Pulmonary artery endothelial cell (primary cell): ENCODE data around the gene SERPINA6. TPM values are rescaled to one million over a fixed set of nuclear protein-coding genes. Genes with fewer than 3 reads are reported as not detected.
"Not testable (repeated sequence)": the region's sequence is repeated elsewhere in the genome, so short reads cannot be mapped to it uniquely, and the experiment has no call there.

ENCODE experiments used
- DNase-seq: peaks from one replicate; pipeline ENCODE4 v3.0.0-alpha.2; 2011; ENCODE audit warnings: low read depth, low spot score
- total RNA-seq: library from RNA; depleted of rRNA; stranded (reverse); fragments of >200 nt; gene quantifications from 2 replicates; pipeline ENCODE4 v1.2.3, GENCODE V29; 2014

Gene SERPINA6
- total RNA-seq, 1 donor from 2014 or later: not detected

DNA sequence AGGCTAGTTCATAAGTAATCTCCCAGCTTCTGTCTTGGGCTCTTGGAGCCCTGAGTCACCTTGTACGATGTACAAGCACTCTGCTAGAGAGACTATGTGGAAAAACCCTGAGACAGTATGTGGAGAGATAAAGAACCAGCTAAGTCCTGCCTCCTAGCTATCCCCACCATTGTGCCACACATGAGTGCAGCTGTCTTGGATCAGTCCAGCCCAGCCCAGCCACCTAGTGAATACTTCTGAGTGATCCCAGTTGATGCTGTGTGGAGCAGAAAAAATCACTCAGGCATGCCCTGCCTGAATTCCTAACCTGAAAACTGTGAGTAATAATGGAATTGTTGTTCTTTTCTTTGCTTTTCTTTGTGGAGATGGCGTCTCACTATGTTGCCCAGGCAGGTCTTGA lies 5.1 kb upstream of the SERPINA6 start:
- no peak for DNase-seq

DNA sequence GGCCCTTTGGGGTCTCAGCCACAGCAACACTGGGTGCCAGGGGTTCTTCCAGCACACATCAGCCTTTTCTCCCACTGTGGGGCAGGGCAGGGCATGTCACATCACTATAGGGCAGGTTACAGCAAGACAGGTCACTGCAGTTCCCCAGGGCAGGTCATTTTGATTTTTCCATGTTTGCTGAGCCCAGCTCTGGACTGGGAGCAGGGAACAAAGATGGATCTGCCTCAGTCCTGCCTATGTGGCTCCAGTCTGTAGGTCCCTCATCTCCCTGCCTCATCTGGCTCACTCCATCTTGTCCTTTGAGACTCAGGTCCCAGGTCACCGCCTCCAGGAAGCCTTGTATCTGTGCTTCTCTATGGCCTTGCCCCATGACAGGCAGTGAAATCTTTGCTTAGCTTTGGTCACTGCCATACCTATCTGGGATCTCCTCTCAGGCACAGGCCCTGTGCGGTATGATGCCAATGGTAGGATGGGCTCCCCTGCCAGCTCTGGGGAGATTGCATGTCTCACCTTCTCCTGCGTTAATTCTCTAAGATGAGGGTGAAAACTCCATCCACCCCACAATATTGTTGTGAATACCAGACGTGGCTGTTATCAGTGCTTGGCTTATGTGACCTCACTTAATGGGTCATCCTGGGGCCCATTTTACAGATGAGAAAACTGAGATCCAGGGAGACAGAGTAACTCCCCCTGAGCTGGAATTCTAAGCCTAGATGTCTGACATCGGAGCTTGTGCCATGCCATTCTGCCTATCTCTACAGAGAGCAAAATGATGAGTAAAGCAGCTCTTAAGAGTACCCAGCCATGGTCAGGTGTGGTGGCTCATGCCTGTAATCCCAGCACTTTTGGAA lies 1.5 kb downstream of the SERPINA6 start:
- no peak for DNase-seq

DNA sequence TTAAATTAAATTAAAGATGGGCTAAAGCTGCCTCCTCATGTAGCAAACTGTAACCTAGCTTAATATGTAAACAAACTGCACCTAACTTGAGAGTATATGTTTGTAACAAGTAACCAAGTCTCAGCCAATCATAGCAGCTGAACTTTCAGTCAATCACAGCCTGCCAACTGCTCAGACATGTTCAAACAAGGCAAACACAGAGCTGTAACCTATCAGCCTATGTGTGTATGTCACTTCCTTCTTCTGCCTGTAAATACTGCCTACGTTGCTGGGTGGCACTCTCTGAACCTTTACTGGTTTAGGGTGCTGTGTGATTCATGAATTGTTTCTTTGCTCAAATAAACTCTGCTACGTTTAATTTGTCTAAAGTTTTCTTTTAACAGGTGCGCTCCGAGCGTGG lies 2.9 kb downstream of the SERPINA6 start:
- no peak for DNase-seq

DNA sequence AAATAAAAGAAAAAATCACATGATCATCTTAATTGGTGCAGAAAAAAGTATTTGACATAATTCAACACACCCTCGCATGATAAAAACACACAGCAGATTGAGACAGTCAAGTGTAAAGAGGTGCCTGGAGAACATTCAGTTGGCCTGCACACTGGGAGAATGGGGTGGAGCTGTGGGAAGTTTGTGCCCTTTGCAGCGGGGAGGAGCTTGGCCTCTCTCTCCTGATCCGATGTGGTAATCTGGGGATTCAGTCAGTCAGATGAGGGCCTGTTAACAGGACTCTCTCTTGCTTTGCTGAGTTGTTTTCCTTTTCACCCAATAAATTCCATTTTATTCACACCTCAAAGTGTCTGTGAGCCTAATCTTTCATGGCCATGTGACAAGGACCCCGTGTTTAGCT lies 5.9 kb downstream of the SERPINA6 start:
- no peak for DNase-seq

DNA sequence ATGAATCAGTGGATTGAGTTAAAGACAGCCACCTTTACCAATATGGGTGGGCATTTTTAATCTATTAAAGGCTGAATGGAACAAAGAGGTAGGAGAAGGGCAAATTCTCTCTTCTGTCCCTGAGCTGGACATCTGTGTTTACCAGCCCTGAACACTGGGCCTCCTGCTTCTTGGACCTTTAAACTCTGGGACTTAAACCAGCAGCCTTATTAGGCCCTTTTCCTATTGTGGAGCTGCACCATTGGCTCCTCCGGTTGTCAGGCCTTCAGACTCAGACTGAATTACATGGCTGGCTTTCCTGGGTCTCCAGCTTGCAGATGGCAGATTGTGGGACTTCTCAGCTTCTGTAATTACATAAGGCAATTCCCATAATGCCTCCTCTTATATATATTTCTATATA lies 6.4 kb downstream of the SERPINA6 start:
- DNase-seq: no peak

DNA sequence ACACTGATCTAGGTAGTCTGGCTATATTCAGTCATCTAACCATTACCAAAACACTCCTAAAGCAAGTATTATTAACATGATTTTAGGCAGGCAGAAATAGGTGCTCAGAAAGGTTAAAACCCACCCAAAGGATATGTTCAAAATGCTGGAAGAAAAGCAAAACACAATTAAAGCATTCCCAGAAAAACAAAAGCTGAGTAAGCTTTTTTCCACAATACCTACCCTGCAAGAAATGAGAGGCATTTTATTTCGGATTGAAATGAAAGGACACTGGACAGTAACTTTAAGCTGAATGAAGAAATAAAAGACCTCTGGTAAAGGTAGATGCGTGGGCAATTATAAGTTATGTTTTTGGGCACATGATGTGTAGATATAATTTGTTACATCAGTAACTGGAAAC lies 8.2 kb downstream of the SERPINA6 start:
- DNase-seq: no peak

DNA sequence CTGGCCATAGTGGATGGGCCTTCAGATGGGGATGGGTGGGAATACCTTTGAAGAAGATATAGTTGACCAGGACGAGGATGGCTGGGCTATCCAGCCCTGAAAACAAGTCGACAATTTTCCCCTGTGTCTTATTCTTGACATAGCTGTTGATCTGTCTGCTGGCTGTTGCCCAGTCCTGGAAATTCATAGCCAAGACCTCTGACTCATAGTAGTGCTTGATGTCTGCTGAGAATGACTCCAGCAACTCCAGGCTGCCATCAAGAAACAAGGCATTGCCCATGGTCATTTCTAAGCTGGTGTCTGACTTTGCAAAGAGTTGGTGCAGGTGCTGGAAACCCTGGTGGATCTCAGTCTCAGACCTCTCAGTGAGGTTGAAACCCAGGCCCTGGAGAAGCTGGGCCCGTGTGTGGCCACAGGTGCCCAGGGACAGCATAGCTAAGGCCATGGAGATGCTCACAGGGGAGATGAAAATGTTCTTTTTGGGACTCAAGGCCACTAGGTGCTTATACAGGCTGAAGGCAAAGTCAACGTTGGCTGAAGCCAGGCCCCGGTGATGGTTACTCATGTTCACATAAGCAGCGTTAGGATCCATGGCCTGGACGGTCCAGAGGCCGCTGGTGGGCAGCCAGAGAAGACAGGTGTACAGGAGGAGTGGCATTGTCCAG lies 9.0 kb downstream of the SERPINA6 start:
- DNase-seq: no peak

DNA sequence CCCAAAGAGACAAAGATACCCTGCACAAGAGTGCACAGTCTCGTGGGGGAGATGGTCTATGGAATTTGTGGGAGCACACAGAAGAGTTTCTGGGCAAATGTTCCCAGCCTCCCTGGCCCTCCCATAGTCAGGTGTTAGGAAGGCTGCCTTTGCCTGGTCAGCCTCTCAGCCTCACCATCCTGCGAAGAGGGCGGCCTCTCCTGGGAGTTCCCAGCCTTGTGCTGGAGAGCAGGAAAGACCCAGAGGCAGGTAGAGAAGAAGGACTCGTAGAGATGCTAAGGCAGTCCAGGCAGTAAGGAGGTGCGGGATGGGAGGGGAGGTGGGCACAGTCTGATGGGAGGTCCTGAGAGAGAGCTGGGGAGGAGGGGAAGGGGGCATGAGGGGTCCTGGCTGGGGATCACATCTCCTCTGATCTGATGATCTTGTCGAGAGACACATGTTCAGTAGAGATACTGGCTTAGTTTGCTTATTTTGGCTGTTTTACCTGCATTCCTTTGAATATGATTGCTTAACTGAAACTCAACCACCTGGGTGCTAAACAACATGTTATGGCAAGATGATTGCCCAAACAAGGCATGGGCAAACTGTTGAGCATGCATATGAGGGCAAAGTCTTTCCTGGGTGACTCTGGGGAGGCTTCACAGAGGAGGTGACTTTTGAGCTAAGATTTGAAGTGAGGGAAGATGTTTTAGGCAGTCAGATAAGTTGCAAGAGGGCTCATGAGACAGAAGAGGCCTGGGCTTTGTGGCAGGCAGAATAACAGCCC lies 10.5 kb downstream of the SERPINA6 start:
- DNase-seq: no peak

DNA sequence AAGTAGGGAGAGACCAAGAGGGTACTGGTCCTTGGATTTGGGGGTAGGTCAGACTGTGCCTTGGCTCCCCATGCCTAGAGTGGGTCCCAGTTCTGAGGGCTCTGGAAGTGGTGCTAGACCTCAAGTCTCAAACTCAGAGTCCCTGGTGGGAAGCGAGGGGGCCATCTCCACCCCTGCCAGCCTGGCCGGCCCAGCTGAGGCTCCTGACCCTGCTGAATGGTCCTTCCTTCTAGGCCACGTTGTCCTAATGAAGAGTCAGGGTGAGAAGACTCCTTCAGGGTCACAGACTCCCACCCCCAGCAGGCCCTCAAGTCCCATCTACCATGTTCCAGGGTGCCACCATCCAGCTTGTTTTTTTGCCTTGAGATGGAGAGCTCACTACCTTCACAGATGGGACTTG lies 12.9 kb downstream of the SERPINA6 start:
- DNase-seq: no peak

DNA sequence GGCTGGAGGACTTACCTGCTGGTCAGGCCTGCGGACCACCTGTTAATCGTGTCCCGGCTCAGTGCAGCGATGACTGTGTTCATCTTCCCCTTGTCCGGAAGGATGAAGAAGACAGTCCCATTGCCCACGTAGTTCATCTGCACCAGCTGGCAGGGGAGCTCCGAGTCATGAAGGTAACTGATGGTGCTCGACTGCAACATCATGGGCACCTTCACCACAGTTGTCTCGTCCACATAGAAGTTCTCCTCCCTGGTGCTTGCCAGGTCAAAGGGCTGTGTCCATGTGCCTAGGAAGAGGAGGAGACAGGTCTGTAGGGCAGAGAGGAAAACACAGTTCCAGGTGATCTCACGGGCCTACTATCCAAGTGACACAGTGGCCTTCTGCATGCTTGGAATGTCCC lies 13.4 kb downstream of the SERPINA6 start:
- no peak for DNase-seq

DNA sequence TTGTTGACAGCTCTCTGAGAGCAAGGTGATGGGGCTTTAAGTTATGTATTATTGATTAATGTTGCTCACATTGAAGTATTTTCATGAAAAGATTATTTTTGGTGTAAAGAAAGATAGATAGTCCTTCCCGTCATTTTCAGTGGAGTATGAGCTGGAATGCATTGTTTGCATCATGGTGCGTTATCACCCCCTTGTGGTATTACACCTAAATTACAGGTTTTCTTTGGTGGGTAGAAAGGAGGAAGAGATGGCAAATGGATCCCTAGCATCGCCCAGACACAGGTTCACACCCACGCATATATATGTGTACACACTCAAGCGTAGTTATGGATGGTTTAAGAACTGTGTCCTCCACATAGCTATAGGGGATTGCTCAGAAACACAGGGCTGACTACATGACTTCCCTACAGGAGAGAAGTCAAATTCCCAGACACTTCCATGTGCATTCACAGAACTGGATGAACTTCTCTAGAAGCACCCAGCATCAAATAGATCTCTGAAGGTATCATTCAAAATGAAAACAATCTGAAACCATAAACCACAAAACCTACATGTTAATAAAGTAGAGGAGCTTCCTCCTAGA lies 15.6 kb downstream of the SERPINA6 start:
- no peak for DNase-seq

DNA sequence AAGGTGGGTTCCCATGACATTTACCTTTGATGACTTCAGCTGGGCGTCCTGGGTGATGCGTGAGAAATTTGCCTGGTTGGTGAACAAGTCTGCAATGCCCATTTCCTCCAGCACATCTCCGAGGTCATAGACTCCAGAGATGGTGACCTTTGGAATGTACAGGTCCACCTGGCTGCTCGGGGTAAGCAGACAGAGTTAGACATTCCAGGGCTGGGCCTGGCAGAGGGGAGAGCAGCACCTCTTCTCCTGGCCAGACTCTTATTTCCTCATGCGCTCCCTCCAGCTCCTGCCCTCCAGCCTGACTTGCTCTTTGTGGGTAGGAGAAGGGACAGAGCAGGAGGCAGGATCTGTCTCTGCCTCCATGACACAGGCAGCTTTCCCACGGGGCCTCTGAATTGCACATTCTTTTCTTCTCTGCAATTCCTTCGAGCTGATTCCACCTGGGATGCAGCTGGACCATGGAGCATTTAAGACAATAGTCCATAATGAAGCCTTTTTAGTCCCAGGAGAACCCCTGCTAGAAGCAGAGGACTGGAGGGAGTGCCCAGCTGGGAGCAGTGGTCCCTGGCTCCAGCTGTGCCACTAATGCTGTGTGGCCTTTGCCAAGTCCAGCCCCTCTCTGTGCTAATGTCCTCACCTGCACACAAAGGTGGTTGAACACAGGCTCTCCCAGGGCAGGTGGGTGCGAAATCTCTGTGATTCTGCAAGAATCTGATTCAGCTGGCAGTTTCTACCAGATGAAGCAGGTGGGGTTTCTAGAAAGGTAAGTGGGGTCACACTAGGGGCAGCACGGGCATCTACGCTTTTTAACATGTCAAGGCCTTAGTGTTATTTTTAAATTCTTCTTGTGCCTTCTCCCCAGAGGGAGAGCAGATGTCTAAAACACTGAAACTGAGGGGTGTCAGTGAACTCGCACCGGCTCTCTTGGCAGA lies 16.8 kb downstream of the SERPINA6 start:
- no peak for DNase-seq

DNA sequence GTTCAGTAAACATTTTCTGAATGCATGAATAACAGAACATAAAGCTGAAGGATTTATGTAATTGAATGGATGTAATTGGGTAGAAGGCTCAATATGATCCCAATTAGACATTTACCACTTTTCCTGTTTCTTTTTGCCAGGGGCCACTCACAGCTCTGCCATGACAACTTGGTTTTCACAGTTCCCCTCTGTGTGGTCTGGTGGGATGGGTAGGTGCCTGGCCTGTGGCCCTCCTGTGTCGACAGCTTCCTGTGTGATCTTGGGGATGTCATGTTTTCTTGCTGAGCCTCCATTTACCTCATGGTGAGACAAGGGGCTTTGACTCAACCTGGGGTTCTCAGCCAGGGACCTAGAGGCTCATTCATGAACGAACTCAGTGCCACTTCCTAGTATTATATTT lies 17.5 kb downstream of the SERPINA6 start:
- DNase-seq: no peak

DNA sequence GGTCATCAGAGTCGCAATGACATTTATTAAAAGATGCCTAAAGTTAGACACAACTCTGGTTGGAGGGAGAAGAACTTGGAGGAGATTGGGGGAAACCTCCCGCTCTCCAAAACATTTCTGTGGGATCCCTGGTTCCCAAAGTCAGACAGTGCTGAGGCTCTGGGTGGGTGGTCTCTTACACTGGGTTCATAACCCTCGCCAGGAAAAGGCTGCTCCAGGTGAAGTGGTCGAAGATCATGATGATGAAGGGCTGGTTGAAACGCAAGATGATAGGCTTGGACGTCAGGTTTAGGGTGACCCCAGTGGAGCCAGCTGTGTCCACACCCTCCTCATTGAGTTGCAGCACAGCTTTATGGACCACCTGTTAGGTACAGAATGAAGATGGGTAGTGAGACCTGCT lies 18.9 kb downstream of the SERPINA6 start:
- no peak for DNase-seq

DNA sequence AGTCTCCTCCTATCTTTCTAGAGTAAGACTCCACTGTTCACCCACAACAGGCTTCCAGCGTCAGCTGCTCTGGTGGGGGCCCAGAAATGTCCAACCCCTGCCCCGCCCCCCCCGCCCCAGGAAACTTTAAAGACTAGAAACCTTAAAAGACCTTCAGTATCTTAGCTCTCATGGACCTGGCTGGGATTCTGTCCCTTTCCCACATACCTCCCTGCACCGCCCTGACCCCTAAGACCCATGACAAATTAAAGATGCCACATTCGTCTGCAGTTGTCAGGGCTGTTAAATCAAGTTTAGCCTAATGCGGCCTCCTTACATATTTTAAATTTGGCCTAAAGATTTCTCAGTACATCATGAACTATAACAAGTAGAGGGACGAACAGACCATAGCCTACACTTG lies 20.0 kb downstream of the SERPINA6 start:
- DNase-seq: no peak

DNA sequence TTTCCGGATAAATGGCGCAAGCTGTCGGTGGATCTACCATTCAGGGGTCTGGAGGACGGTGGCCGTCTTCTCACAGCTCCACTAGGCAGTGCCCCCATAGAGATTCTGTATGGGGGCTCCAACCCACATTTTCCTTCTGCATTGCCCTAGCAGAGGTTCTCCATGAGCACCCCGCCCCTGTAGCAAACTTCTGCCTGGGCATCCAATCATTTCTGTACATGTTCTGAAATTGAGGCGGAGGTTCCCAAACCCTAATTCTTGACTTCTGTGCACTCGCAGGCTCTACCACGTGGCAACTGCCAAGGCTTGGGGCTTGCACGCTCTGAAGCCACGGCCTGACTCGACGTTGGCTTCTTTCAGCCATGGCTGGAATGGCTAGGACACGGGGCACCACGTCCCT lies 25.0 kb downstream of the SERPINA6 start:
- no peak for DNase-seq

DNA sequence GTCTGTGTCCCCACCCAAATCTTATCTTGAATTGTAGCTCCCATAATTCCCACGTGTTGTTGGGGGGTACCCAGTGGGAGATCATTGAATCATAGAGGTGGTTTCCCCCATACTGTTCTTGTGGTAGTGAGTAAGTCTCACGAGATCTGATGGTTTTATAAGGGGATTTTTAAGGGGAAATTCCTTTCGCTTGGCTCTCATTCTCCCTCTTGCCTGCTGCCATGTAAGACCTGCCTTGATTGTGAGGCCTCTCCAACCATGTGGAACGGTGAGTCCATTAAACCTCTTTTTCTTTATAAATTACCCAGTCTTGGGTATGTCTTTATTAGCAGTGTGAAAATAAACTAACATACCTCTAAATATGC lies 27.0 kb downstream of the SERPINA6 start:
- DNase-seq: not testable (repeated sequence)

DNA sequence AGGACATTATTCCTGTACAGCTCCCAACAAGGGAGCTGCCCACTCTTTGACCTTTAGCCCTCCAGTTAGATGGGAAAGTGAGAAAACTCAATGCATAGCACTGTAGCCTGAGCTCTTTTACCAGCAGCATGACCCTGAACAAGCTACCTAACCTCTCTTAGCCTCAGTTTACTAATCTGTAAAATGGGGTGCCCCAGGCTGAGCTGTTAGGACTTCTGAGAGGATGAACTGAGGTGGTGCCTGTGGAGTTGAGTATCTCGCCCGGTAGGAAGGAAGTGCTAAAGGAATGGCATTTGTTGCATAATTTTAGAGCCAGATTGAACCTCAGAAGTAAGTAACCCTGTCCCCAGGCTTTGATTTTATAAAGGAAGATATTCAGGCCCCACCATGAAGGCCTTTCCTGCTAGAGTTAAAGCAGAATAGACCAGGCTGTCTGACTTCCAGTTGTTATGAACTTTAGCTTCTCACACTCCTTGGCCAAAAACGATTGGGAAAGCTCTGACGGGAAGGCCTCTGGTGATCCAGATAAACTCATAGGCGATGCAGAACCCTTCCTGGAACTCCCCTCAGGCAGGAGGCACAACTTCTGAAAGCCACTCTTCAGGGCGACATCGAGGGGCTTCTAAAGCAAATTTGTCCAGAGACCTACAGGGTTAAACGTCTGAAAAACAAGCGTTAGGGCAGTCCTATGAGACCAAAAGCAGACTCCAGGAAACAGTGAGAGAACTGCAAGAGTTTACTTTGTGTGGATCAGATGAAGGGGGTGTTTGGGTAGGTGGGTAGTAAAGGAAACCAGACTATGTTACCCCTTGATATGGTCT lies 27.6 kb downstream of the SERPINA6 start:
- DNase-seq: no peak

DNA sequence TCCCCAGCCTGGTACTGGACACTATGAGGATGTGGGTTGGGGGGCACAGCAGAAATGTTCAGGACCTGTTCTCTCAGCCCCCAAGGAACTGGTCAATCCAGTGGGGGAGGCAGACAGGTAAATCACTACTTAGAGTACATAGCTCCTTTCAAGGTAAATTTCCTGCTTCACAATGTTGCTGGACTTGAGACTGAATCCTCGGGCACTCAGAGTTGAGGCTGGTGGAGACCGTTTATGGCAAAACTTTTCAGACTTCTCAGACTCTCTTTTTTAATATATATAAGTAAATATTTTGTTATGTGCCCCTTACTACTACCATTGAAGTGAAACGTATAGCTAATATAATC lies 29.6 kb downstream of the SERPINA6 start:
- no peak for DNase-seq
